MM.1S (cell line): Measurements from ENCODE around the gene LXN.

ENCODE experiments used
- DNase-seq: peaks from one replicate; pipeline ENCODE4 v3.0.0-alpha.2; 2015
- H2AFZ ChIP-seq: fragments of 300-600 bp; sonication (generic); 2 replicates; pipeline ENCODE4 v1.6.0; 2016; ENCODE audit warnings: antibody characterized with exemption, low read length
- H3F3A ChIP-seq: fragments of 300-600 bp; sonication (generic); 2 replicates; pipeline ENCODE4 v1.6.1; 2016; ENCODE audit warnings: mild to moderate bottlenecking, antibody characterized with exemption, low read length, moderate library complexity, mixed read lengths; ENCODE audit not compliant: insufficient read depth
- H3K27ac ChIP-seq: fragments of 300-600 bp; sonication (generic); 2 replicates; pipeline ENCODE4 v1.5.1; 2016; ENCODE audit warnings: mild to moderate bottlenecking, low read length
- H3K27me3 ChIP-seq: fragments of 300-600 bp; sonication (generic); replicated peaks from 2 replicates; pipeline ENCODE4 v1.6.0; 2016; ENCODE audit warnings: low read length; ENCODE audit not compliant: insufficient read depth
- H3K36me3 ChIP-seq: fragments of 300-600 bp; sonication (generic); replicated peaks from 2 replicates; pipeline ENCODE4 v1.6.1; 2016; ENCODE audit warnings: mild to moderate bottlenecking, low read length, mixed read lengths; ENCODE audit not compliant: insufficient read depth
- H3K4me1 ChIP-seq: fragments of 300-600 bp; sonication (generic); 2 replicates; pipeline ENCODE4 v1.6.1; 2016; ENCODE audit warnings: low read length, mixed read lengths
- H3K4me2 ChIP-seq: fragments of 300-600 bp; sonication (generic); 2 replicates; pipeline ENCODE4 v1.6.0; 2016; ENCODE audit warnings: low read depth, low read length
- H3K4me3 ChIP-seq: fragments of 300-600 bp; sonication (generic); 2 replicates; pipeline ENCODE4 v1.5.1; 2016; ENCODE audit warnings: low read length, mixed read lengths
- H3K79me2 ChIP-seq: fragments of 300-600 bp; sonication (generic); 2 replicates; pipeline ENCODE4 v1.6.1; 2016; ENCODE audit warnings: mixed run types, low read length, mixed read lengths
- H3K9ac ChIP-seq: fragments of 300-600 bp; sonication (generic); 2 replicates; pipeline ENCODE4 v1.6.1; 2016; ENCODE audit warnings: low read length, mixed read lengths
- H3K9me2 ChIP-seq: fragments of 300-600 bp; sonication (generic); replicated peaks from 2 replicates; pipeline ENCODE4 v1.6.1; 2016; ENCODE audit warnings: mild to moderate bottlenecking, low read length, mixed read lengths; ENCODE audit not compliant: insufficient read depth
- H3K9me3 ChIP-seq: fragments of 300-600 bp; sonication (generic); replicated peaks from 2 replicates; pipeline ENCODE4 v1.6.1; 2016; ENCODE audit warnings: mild to moderate bottlenecking, low read length, mixed read lengths; ENCODE audit not compliant: insufficient read depth
- H4K20me1 ChIP-seq: fragments of 300-600 bp; sonication (generic); 2 replicates; pipeline ENCODE4 v1.6.1; 2016; ENCODE audit warnings: mild to moderate bottlenecking, low read length, moderate library complexity, mixed read lengths; ENCODE audit not compliant: insufficient read depth
- EZH2 ChIP-seq: fragments of 300-600 bp; sonication (generic); optimal IDR thresholded peaks from 2 replicates; pipeline ENCODE3; 2017; ENCODE audit warnings: low read depth, mild to moderate bottlenecking, antibody characterized with exemption, low read length, mixed read lengths
- EZH2phosphoT487 ChIP-seq: fragments of 300-600 bp; sonication (generic); IDR thresholded peaks from 2 replicates; pipeline ENCODE4 v1.6.1; 2018; ENCODE audit warnings: antibody characterized with exemption, low read length
- TF ChIP-seq, protein P1 (sequence below): fragments of 300-600 bp; sonication (generic); IDR thresholded peaks from 2 replicates; pipeline ENCODE4 v1.5.1; 2016; ENCODE audit warnings: antibody characterized with exemption, low read length, mixed read lengths

Gene LXN

DNA sequence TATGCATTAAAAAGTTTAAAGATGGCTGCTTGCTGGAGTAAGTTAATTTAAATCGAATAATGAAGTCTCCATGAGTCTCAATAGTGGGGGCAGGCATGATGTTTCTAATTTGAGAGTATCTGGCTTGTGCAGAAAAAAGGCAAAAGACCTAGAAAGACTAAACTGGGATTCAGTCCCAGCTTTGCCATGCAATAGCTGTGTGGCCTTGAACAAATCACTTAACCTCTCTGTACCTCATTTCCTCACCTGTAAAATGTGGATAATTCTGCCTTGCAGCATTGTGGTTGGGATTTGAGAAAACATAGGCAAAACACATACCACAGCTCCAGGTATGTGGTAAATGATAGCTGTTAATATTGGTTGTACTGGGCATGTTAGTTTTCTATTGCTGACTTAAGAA, 8.6 kb downstream of the LXN start:
- no peaks in the 10 kb centered on the region for H3K27me3 ChIP-seq
- H3K27ac ChIP-seq, result no peak overlapping the region
- H4K20me1 ChIP-seq, result no peaks in the 10 kb centered on the region
- no peak overlapping the region for H3K9ac ChIP-seq
- TF ChIP-seq EZH2, result no peak
- no peaks in the 10 kb centered on the region for H3F3A ChIP-seq
- H3K9me2 ChIP-seq, result no peaks in the 10 kb centered on the region
- H3K79me2 ChIP-seq, result no peaks in the 10 kb centered on the region; the same call in 1 of the 2 replicates
- peaks cover 27% of the 10 kb centered on the region for H3K36me3 ChIP-seq
- H3K4me1 ChIP-seq, result no peaks in the 10 kb centered on the region
- no peak overlapping the region for H3K4me2 ChIP-seq
- no peaks in the 10 kb centered on the region for H3K9me3 ChIP-seq
- no peak overlapping the region for H2AFZ ChIP-seq
- DNase-seq, result no peak
- H3K4me3 ChIP-seq, result no peak overlapping the region

DNA sequence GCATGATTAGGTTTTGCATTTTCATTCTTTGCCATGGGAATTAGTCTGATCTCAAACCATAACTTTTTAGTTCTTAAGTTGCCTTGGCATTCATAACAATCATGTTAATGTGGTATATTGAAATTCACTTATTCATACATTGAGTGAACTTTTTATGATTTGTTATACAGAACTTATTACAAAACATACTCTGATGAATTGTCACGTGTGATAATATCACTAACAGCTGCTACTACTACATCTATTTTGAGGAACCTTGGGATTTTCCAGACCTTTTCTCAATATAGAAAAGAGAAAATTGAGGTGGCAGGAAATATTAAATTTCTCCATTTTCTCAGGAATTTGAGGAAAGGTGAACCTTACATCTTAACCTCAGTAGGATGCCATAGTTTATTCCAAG, 9.2 kb downstream of the LXN start:
- H3K27me3 ChIP-seq, result no peaks in the 10 kb centered on the region
- DNase-seq, result no peak

DNA sequence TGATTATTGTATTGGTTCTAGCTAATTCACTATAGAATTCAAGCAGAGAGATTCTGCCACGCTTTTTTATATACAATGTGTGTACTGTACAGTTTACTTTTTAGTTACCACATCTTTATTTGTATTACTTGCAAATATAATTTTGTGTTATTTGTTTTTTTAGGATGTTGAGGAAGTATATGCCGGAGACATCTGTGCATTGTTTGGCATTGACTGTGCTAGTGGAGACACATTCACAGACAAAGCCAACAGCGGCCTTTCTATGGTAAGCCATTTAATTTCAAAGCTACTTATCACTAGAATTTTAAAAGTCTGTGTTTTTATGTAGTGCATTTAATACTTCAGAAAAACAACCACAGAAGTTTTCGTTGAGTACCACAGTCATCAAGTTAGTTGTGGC, 11.7 kb downstream of the LXN start:
- Histone ChIP-seq H3K27ac (no peak overlapping the region), H3K36me3 (peaks cover 21% of the 10 kb centered on the region)

More for the DNA sequence above, 9.2 kb downstream of the LXN start:
- Histone ChIP-seq H3F3A (no peaks in the 10 kb centered on the region), H3K79me2 (no peaks in the 10 kb centered on the region; the same call in 1 of the 2 replicates), H3K9me2 (no peaks in the 10 kb centered on the region), H2AFZ (no peak overlapping the region), H3K27ac (no peak overlapping the region), H3K36me3 (peaks cover 28% of the 10 kb centered on the region), H3K4me3 (no peak overlapping the region), H3K9me3 (no peaks in the 10 kb centered on the region), H3K4me2 (no peak overlapping the region), H3K4me1 (no peaks in the 10 kb centered on the region), H3K9ac (no peak overlapping the region), H4K20me1 (no peaks in the 10 kb centered on the region)
- TF ChIP-seq EZH2phosphoT487, result no peak
- TF ChIP-seq, protein P1, sequence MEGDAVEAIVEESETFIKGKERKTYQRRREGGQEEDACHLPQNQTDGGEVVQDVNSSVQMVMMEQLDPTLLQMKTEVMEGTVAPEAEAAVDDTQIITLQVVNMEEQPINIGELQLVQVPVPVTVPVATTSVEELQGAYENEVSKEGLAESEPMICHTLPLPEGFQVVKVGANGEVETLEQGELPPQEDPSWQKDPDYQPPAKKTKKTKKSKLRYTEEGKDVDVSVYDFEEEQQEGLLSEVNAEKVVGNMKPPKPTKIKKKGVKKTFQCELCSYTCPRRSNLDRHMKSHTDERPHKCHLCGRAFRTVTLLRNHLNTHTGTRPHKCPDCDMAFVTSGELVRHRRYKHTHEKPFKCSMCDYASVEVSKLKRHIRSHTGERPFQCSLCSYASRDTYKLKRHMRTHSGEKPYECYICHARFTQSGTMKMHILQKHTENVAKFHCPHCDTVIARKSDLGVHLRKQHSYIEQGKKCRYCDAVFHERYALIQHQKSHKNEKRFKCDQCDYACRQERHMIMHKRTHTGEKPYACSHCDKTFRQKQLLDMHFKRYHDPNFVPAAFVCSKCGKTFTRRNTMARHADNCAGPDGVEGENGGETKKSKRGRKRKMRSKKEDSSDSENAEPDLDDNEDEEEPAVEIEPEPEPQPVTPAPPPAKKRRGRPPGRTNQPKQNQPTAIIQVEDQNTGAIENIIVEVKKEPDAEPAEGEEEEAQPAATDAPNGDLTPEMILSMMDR, result no peak
- TF ChIP-seq EZH2, result no peak

More for the DNA sequence above, 11.7 kb downstream of the LXN start:
- Histone ChIP-seq H3K9me3 (no peaks in the 10 kb centered on the region), H3K9ac (no peak overlapping the region), H3K4me2 (no peak overlapping the region), H3K79me2 (no peaks in the 10 kb centered on the region; the same call in 1 of the 2 replicates), H3F3A (no peaks in the 10 kb centered on the region), H3K4me3 (no peak overlapping the region), H3K27me3 (no peaks in the 10 kb centered on the region), H4K20me1 (no peaks in the 10 kb centered on the region), H3K9me2 (no peaks in the 10 kb centered on the region), H3K4me1 (no peaks in the 10 kb centered on the region), H2AFZ (no peak overlapping the region)
- DNase-seq, result no peak
- TF ChIP-seq, protein P1, result no peak
- TF ChIP-seq EZH2phosphoT487 (no peak), EZH2 (no peak)
